Glomerular endothelial cell (primary cell): ENCODE measurements around the gene MRPS12. TPM values are rescaled to one million over a fixed set of nuclear protein-coding genes. Genes with fewer than 3 reads are reported as not detected.
"Not testable (repeated sequence)": the region's sequence is repeated elsewhere in the genome, so short reads cannot be mapped to it uniquely, and the experiment has no call there.

Experiments used
- DNase-seq: peaks from one replicate; pipeline ENCODE4 v3.0.0-alpha.2; 2011; ENCODE audit warnings: low read depth, low spot score; ENCODE audit errors: extremely low read depth
- total RNA-seq: library from RNA; depleted of rRNA; stranded (reverse); fragments of >200 nt; gene quantifications from 2 replicates; pipeline ENCODE4 v1.2.3, GENCODE V29; 2015

The MRPS12 gene
- total RNA-seq, 1 donor from 2014 or later, result 36.3 TPM

GRCh38 chr19:38932425-38933179 is 1.9 kb downstream of the MRPS12 start:
- no peak for DNase-seq

GRCh38 chr19:38933544-38933943 is 2.8 kb downstream of the MRPS12 start:
- DNase-seq, result no peak

GRCh38 chr19:38939957-38940356 is 9.2 kb downstream of the MRPS12 start:
- no peak for DNase-seq

GRCh38 chr19:38941466-38941865 is 10.7 kb downstream of the MRPS12 start:
- not testable (repeated sequence) for DNase-seq

- DNase-seq, result no peak
Measured at GRCh38 chr19:38941979-38942378, 11.2 kb downstream of the MRPS12 start.

- no peak for DNase-seq
Measured at GRCh38 chr19:38942471-38943181, 11.9 kb downstream of the MRPS12 start.

- no peak for DNase-seq
Measured at GRCh38 chr19:38944981-38945506, 14.3 kb downstream of the MRPS12 start.

GRCh38 chr19:38945562-38946228 is 15.0 kb downstream of the MRPS12 start:
- no peak for DNase-seq

- no peak for DNase-seq
Measured at GRCh38 chr19:38946229-38947010, 15.7 kb downstream of the MRPS12 start.

GRCh38 chr19:38949580-38950367 is 19.0 kb downstream of the MRPS12 start:
- DNase-seq, result no peak

GRCh38 chr19:38951187-38951586 is 20.4 kb downstream of the MRPS12 start:
- DNase-seq, result no peak

GRCh38 chr19:38952395-38953165 is 21.8 kb downstream of the MRPS12 start:
- no peak for DNase-seq

GRCh38 chr19:38953677-38954076 is 22.9 kb downstream of the MRPS12 start:
- no peak for DNase-seq

GRCh38 chr19:38956264-38956663 is 25.5 kb downstream of the MRPS12 start:
- DNase-seq, result no peak

GRCh38 chr19:38958301-38958700 is 27.6 kb downstream of the MRPS12 start:
- DNase-seq, result no peak

- no peak for DNase-seq
Measured at GRCh38 chr19:38959618-38960017, 28.9 kb downstream of the MRPS12 start.

- DNase-seq, result no peak
Measured at GRCh38 chr19:38964738-38965137, 34.0 kb downstream of the MRPS12 start.

GRCh38 chr19:38966149-38966548 is 35.4 kb downstream of the MRPS12 start:
- DNase-seq, result not testable (repeated sequence)
